Measurements from ENCODE around the gene NFIL3. TPM values are rescaled to one million over a fixed set of nuclear protein-coding genes. Genes with fewer than 3 reads are reported as not detected.

NFIL3 gene
- total RNA-seq, 1 donor from 2014 or later, result 132 TPM

GRCh38 chr9:91451431-91452270 lies 28.0 kb upstream of the NFIL3 start:
- no peak for DNase-seq (ENCODE audit: extremely low spot score in 2 of 2)
- H3K27ac ChIP-seq, result no peak overlapping the region
- no peak overlapping the region for H3K4me3 ChIP-seq
- no peaks in the 10 kb centered on the region for H3K9me3 ChIP-seq
- TF ChIP-seq CTCF (IDR thresholded peaks at IDR 0.05), result no peak
- TF ChIP-seq POLR2A (IDR thresholded peaks at IDR 0.05), result no peak
- TF ChIP-seq POLR2AphosphoS5 (IDR thresholded peaks at IDR 0.05; ENCODE audit: insufficient read depth in 1 of 2, low read depth in 1 of 2), result no peak
- intact Hi-C loops (cut with DNase I), result no loop called here
- no peaks in the 10 kb centered on the region for H3K27me3 ChIP-seq
- H3K36me3 ChIP-seq, result no peaks in the 10 kb centered on the region
- H3K4me1 ChIP-seq, result no peaks in the 10 kb centered on the region

GRCh38 chr9:91445135-91445534 lies 21.5 kb upstream of the NFIL3 start:
- no peak overlapping the region for H3K4me3 ChIP-seq
- H3K27me3 ChIP-seq, result no peaks in the 10 kb centered on the region
- no peak for DNase-seq (ENCODE audit: extremely low spot score in 2 of 2)
- no peak overlapping the region for H3K27ac ChIP-seq
- intact Hi-C loops (cut with DNase I), result no loop called here
- H3K9me3 ChIP-seq, result no peaks in the 10 kb centered on the region
- no peaks in the 10 kb centered on the region for H3K36me3 ChIP-seq
- H3K4me1 ChIP-seq, result no peaks in the 10 kb centered on the region
- no peak for TF ChIP-seq POLR2A (IDR thresholded peaks at IDR 0.05)
- no peak for TF ChIP-seq CTCF (IDR thresholded peaks at IDR 0.05)
- no peak for TF ChIP-seq POLR2AphosphoS5 (IDR thresholded peaks at IDR 0.05; ENCODE audit: insufficient read depth in 1 of 2, low read depth in 1 of 2)

GRCh38 chr9:91443994-91444392 lies 20.4 kb upstream of the NFIL3 start:
- no peaks in the 10 kb centered on the region for H3K36me3 ChIP-seq
- TF ChIP-seq POLR2AphosphoS5 (IDR thresholded peaks at IDR 0.05; ENCODE audit: insufficient read depth in 1 of 2, low read depth in 1 of 2) (no peak), POLR2A (IDR thresholded peaks at IDR 0.05) (no peak), CTCF (IDR thresholded peaks at IDR 0.05) (no peak)
- DNase-seq (ENCODE audit: extremely low spot score in 2 of 2), result no peak
- H3K4me1 ChIP-seq, result no peaks in the 10 kb centered on the region
- intact Hi-C loops (cut with DNase I), result no loop called here
- no peak overlapping the region for H3K4me3 ChIP-seq
- H3K27me3 ChIP-seq, result no peaks in the 10 kb centered on the region
- no peaks in the 10 kb centered on the region for H3K9me3 ChIP-seq
- H3K27ac ChIP-seq, result no peak overlapping the region

GRCh38 chr9:91443321-91443993 lies 19.8 kb upstream of the NFIL3 start:
- no peaks in the 10 kb centered on the region for H3K27me3 ChIP-seq
- H3K27ac ChIP-seq, result no peak overlapping the region
- no peaks in the 10 kb centered on the region for H3K4me1 ChIP-seq
- no peaks in the 10 kb centered on the region for H3K9me3 ChIP-seq
- H3K36me3 ChIP-seq, result no peaks in the 10 kb centered on the region
- intact Hi-C loops (cut with DNase I), result no loop called here
- TF ChIP-seq POLR2AphosphoS5 (IDR thresholded peaks at IDR 0.05; ENCODE audit: insufficient read depth in 1 of 2, low read depth in 1 of 2) (no peak), POLR2A (IDR thresholded peaks at IDR 0.05) (no peak), CTCF (IDR thresholded peaks at IDR 0.05) (no peak)
- H3K4me3 ChIP-seq, result no peak overlapping the region
- DNase-seq (ENCODE audit: extremely low spot score in 2 of 2), result no peak

GRCh38 chr9:91436841-91437240 lies 13.2 kb upstream of the NFIL3 start:
- H3K9me3 ChIP-seq, result no peaks in the 10 kb centered on the region
- no peaks in the 10 kb centered on the region for H3K27me3 ChIP-seq
- no peak overlapping the region for H3K27ac ChIP-seq
- no peaks in the 10 kb centered on the region for H3K36me3 ChIP-seq
- DNase-seq (ENCODE audit: extremely low spot score in 2 of 2), result no peak
- no peaks in the 10 kb centered on the region for H3K4me1 ChIP-seq
- intact Hi-C loops (cut with DNase I), result no loop called here
- TF ChIP-seq CTCF (IDR thresholded peaks at IDR 0.05) (no peak), POLR2AphosphoS5 (IDR thresholded peaks at IDR 0.05; ENCODE audit: insufficient read depth in 1 of 2, low read depth in 1 of 2) (no peak), POLR2A (IDR thresholded peaks at IDR 0.05) (no peak)
- no peak overlapping the region for H3K4me3 ChIP-seq
